K562 (cell line): ENCODE results near the gene FFAR1. TPM values are rescaled to one million over a fixed set of nuclear protein-coding genes. Genes with fewer than 3 reads are reported as not detected.

Experiments
- ATAC-seq: fragments of 200-7000 bp; cut with Tn5 transposase; 3 replicates; pipeline ENCODE4 v1.9.1; 2020; ENCODE audit warnings: moderate library complexity
- BruUV-seq: library from RNA; stranded (reverse); fragments of 400-500 nt; replicated peaks from 2 replicates; lab custom pipeline; 2021; lab: Mats Ljungman, UMichigan
- CTCF ChIA-PET: fragments of 300-600 bp; formaldehyde crosslinking; extraction: SDS; loops from one replicate; lab custom pipeline; 2021; ENCODE audit warnings: low intra/inter-chr PET ratio; lab: Yijun Ruan, JAX
- POLR2A ChIA-PET: fragments of 300-600, 350-650 bp; sonication (Branson Sonifier 250); formaldehyde crosslinking; extraction: SDS; loops from one replicate; lab custom pipeline; 2021; ENCODE audit warnings: antibody characterized with exemption, inconsistent platforms; lab: Yijun Ruan, JAX
- DNase-seq, 4 experiments: peaks; one replicate each; pipeline versions ENCODE4 v3.0.0 to v3.0.0-alpha.2; 2011 to 2018; ENCODE audit warnings: low spot score in 3 of 4, mixed read lengths in 3 of 4; ENCODE audit errors: extremely low read depth in 1 of 4
- FAIRE-seq: peaks from 2 replicates; lab custom pipeline; 2011; peaks lifted over from hg19 to GRCh38; lab: Jason Lieb, UNC
- H2AFZ ChIP-seq: 2 replicates; pipeline ENCODE4 v1.6.0; 2011; ENCODE audit warnings: low read depth, low read length, control low read depth, inconsistent platforms
- H3K27ac ChIP-seq: fragments of 200-600 bp; 3 replicates; pipeline ENCODE4 v1.8.0; 2011; ENCODE audit warnings: low read depth, mild to moderate bottlenecking, control low read depth, inconsistent platforms, low read length, moderate library complexity, mixed read lengths; ENCODE audit errors: extremely low read depth
- H3K27me3 ChIP-seq, 2 experiments: fragments of 300-600 bp in 1 of 2; 2 replicates in 1 of 2; 3 replicates in 1 of 2; pipeline versions ENCODE4 v1.6.0 to v1.8.0; 2011; ENCODE audit warnings: inconsistent platforms in 2 of 2, low read length in 2 of 2, mild to moderate bottlenecking in 1 of 2, mixed read lengths in 1 of 2, moderate library complexity in 1 of 2; ENCODE audit not compliant: control insufficient read depth in 2 of 2, insufficient read depth in 2 of 2
- H3K36me3 ChIP-seq: fragments of 300-600 bp; 3 replicates; pipeline ENCODE4 v1.8.0; 2011; ENCODE audit warnings: mild to moderate bottlenecking, low read length, inconsistent platforms; ENCODE audit not compliant: control insufficient read depth, insufficient read depth
- H3K4me1 ChIP-seq, 2 experiments: fragments of 200-600 bp in 1 of 2; replicated peaks in 1 of 2; 2 replicates in 1 of 2; 3 replicates in 1 of 2; pipeline versions ENCODE4 v1.5.1 to v1.8.0; 2011; ENCODE audit warnings: inconsistent platforms in 2 of 2, low read length in 2 of 2, mild to moderate bottlenecking in 1 of 2, mixed read lengths in 1 of 2, moderate library complexity in 1 of 2; ENCODE audit not compliant: control insufficient read depth in 2 of 2, insufficient read depth in 2 of 2
- H3K4me2 ChIP-seq: 2 replicates; pipeline ENCODE4 v1.6.1; 2011; ENCODE audit warnings: low read length, control low read depth, inconsistent platforms, mixed read lengths; ENCODE audit not compliant: insufficient read depth
- H3K4me3 ChIP-seq: fragments of 200-600 bp; sonication (generic), shearing (Covaris generic); 2 replicates; pipeline ENCODE4 v1.5.1; 2016; ENCODE audit warnings: control low read depth, inconsistent platforms
- H3K79me2 ChIP-seq: fragments of 200-600 bp; 3 replicates; pipeline ENCODE4 v1.8.0; 2011; ENCODE audit warnings: low read length, inconsistent platforms; ENCODE audit not compliant: control insufficient read depth, insufficient read depth
- H3K9ac ChIP-seq, 2 experiments: 2 replicates each; pipeline versions ENCODE4 v1.6.0 to v1.6.1; 2011; ENCODE audit warnings: low read depth in 2 of 2, low read length in 2 of 2, control low read depth in 1 of 2, inconsistent platforms in 1 of 2, mild to moderate bottlenecking in 1 of 2, mixed read lengths in 1 of 2; ENCODE audit not compliant: insufficient read depth in 1 of 2
- H3K9me1 ChIP-seq: one replicate; pipeline ENCODE4 v1.6.0; 2011; ENCODE audit warnings: inconsistent platforms, mild to moderate bottlenecking, low read length, moderate library complexity; ENCODE audit not compliant: control insufficient read depth, insufficient read depth
- H3K9me3 ChIP-seq: replicated peaks from 2 replicates; pipeline ENCODE4 v1.5.1; 2011; ENCODE audit warnings: low read depth, low read length, inconsistent platforms; ENCODE audit not compliant: control insufficient read depth, insufficient read depth
- H4K20me1 ChIP-seq: replicated peaks from 2 replicates; pipeline ENCODE4 v1.6.1; 2011; ENCODE audit warnings: low read length, inconsistent platforms, mixed read lengths; ENCODE audit not compliant: control insufficient read depth, insufficient read depth
- BACH1 ChIP-seq: fragments of 200-800 bp; sonication (Bioruptor generic); IDR thresholded peaks from 2 replicates; pipeline ENCODE4 v1.6.1; 2016; ENCODE audit warnings: missing genetic modification characterization, missing compliant biosample characterization
- BCOR ChIP-seq: fragments of 450-650 bp; IDR thresholded peaks from 2 replicates; pipeline ENCODE4 v1.6.1; 2016
- CHCHD3 ChIP-seq: fragments of 250-450 bp; sonication (Bioruptor Pico); IDR thresholded peaks from 2 replicates; pipeline ENCODE4 v2.1.2; 2022; ENCODE audit warnings: mild to moderate bottlenecking
- EHMT2 ChIP-seq: fragments of 450-650 bp; IDR thresholded peaks from 2 replicates; pipeline ENCODE4 v1.6.1; 2018; ENCODE audit warnings: antibody characterized with exemption
- FOXP4 ChIP-seq: sonication (generic); formaldehyde crosslinking; IDR thresholded peaks from 2 replicates; pipeline ENCODE4 v1.8.0; 2022; ENCODE audit warnings: mild to moderate bottlenecking, missing genetic modification reagents, borderline replicate concordance
- HINFP ChIP-seq: fragments of 450-650 bp; conservative IDR thresholded peaks from 2 replicates; pipeline ENCODE4 v1.6.1; 2016; ENCODE audit warnings: missing genetic modification characterization, low read depth, mild to moderate bottlenecking, control low read depth, missing compliant biosample characterization
- HSF4 ChIP-seq: fragments of 250-450 bp; sonication (Bioruptor Pico); IDR thresholded peaks from 2 replicates; pipeline ENCODE4 v2.1.2; 2022; ENCODE audit warnings: mild to moderate bottlenecking, moderate library complexity, borderline replicate concordance
- MTA3 ChIP-seq: fragments of 450-650 bp; formaldehyde crosslinking; IDR thresholded peaks from 2 replicates; pipeline ENCODE4 v1.6.1; 2017; ENCODE audit warnings: mild to moderate bottlenecking, borderline replicate concordance
- RBM25 ChIP-seq: fragments of 200-400 bp; formaldehyde crosslinking; IDR thresholded peaks from 2 replicates; pipeline ENCODE4 v1.6.1; 2018; ENCODE audit warnings: low read length, low read depth, moderate library complexity; ENCODE audit not compliant: severe bottlenecking
- SMARCA5 ChIP-seq: fragments of 450-650 bp; IDR thresholded peaks from 2 replicates; pipeline ENCODE4 v1.6.1; 2016
- TCFL5 ChIP-seq: fragments of 250-450 bp; sonication (Bioruptor Pico); conservative IDR thresholded peaks from 2 replicates; pipeline ENCODE4 v1.6.1; 2021; ENCODE audit warnings: mild to moderate bottlenecking, moderate library complexity, matching md5 sums
- USF1 ChIP-seq: sonication (generic); formaldehyde crosslinking; IDR thresholded peaks from 2 replicates; pipeline ENCODE4 v1.9.0; 2022; ENCODE audit warnings: mild to moderate bottlenecking, missing genetic modification reagents
- VEZF1 ChIP-seq: fragments of 200-800 bp; sonication (Bioruptor generic); IDR thresholded peaks from 2 replicates; pipeline ENCODE4 v1.6.1; 2017; ENCODE audit warnings: missing genetic modification characterization, missing compliant biosample characterization
- ZBTB5 ChIP-seq: fragments of 450-650 bp; IDR thresholded peaks from 2 replicates; pipeline ENCODE4 v1.6.1; 2017; ENCODE audit warnings: antibody characterized with exemption
- ZNF354B ChIP-seq: fragments of 250-450 bp; sonication (Bioruptor Pico); IDR thresholded peaks from 2 replicates; pipeline ENCODE4 v1.4.0; 2020
- WGBS: fragments of 100-300 bp; shearing (Covaris generic); methylation state at CpG from one replicate; pipeline ENCODE4 v1.1.6; 2016; ENCODE audit warnings: low coverage, mixed read lengths; ENCODE audit not compliant: insufficient coverage; ENCODE audit errors: missing lambda C conversion rate; 5-methylcytosine and 5-hydroxymethylcytosine counted together
- in situ Hi-C: fragments of 300-500 bp; cut with MboI; formaldehyde crosslinking; loops from 4 replicates; pipeline ENCODE4 v1.15.0; 2018; ENCODE audit warnings: inconsistent platforms, mixed read lengths
- intact Hi-C: fragments of 100-400 bp; cut with micrococcal nuclease; formaldehyde crosslinking; loops from 2 replicates; pipeline ENCODE4 v1.14.2; 2022
- polyA plus RNA-seq, 8 experiments: library from polyadenylated mRNA; depleted of rRNA in 4 of 8; stranded (reverse) in 5 of 8; unstranded in 3 of 8; fragments of >200 nt; fragmentation: Nextera tagmentation in 2 of 8; fragmentation: Illumina TruSeq in 1 of 8; extraction: Ambion mirVana in 2 of 8; extraction: Trizol in 1 of 8; gene quantifications; 2 replicates each; pipeline versions ENCODE4 v1.2.1 to v1.2.3, GENCODE V29; 2011 to 2014; ENCODE audit warnings: inconsistent platforms in 1 of 8, missing spikeins in 1 of 8
- total RNA-seq, 7 experiments: library from RNA; depleted of rRNA in 6 of 7; stranded (reverse); fragments of >200 nt in 6 of 7; fragmentation: Illumina TruSeq in 2 of 7; extraction: Trizol in 2 of 7; gene quantifications; 2 replicates each; pipeline versions ENCODE4 v1.2.1 to v1.2.3, GENCODE V29; 2011 to 2021; ENCODE audit warnings: low replicate concordance in 1 of 7

Gene FFAR1
- total and polyA plus RNA-seq, 9 of the 15 experiments (the other 6 are each of a cell fraction or from before 2014, with no cell fraction given), result not detected

- ATAC-seq (no peak), DNase-seq (no peak), FAIRE-seq (no peak)
- H3K4me3 ChIP-seq, result no peak overlapping the region
- H3K27ac ChIP-seq, result no peak overlapping the region
- no peaks in the 10 kb centered on the region; the same call in 2 of the 3 replicates for H3K36me3 ChIP-seq
- no peaks in the 10 kb centered on the region for H3K27me3 ChIP-seq
- in situ Hi-C loops (no loop called here), intact Hi-C loops (no loop called here)
- no TSS peak for BruUV-seq
- H3K9ac ChIP-seq, result no peak overlapping the region
- H3K9me3 ChIP-seq, result peaks cover 3% of the 10 kb centered on the region; the same call in 1 of the 2 replicates
- H4K20me1 ChIP-seq, result no peaks in the 10 kb centered on the region
- no peaks in the 10 kb centered on the region for H3K79me2 ChIP-seq
- POLR2A ChIA-PET, result no interaction called here
- WGBS, result 76% methylated on average over 8 of the region's 9 CpGs
- H3K4me1 ChIP-seq, result peaks cover 24% of the 10 kb centered on the region in 2 experiments
- no peak overlapping the region for H2AFZ ChIP-seq
- CTCF ChIA-PET, result no interaction called here
- no peaks in the 10 kb centered on the region for H3K9me1 ChIP-seq
- no peak overlapping the region for H3K4me2 ChIP-seq
- TF ChIP-seq HINFP (tag) (no peak), MTA3 (no peak), BACH1 (no peak), ZNF354B (CRISPR knock-in tag) (no peak), VEZF1 (CRISPR knock-in tag) (no peak), HSF4 (CRISPR knock-in tag) (no peak), EHMT2 (no peak), TCFL5 (CRISPR knock-in tag) (no peak), ZBTB5 (no peak), BCOR (peak; percentile 86), USF1 (CRISPR knock-in tag) (no peak), FOXP4 (CRISPR knock-in tag) (no peak), CHCHD3 (CRISPR knock-in tag) (no peak), SMARCA5 (peak; percentile 75; the same call in 1 of the 2 replicates), RBM25 (peak; percentile 85)
Measured at GRCh38 chr19:35322014-35322413, 25.7 kb upstream of the FFAR1 start.
